Heart right ventricle (tissue), 16 donors: ENCODE results near the gene UBTD1. TPM values are rescaled to one million over a fixed set of nuclear protein-coding genes. Genes with fewer than 3 reads are reported as not detected.
A peak's percentile ranks its signal among the peaks of the same experiment; 100 is the strongest.
"Not testable (repeated sequence)": the region's sequence is repeated elsewhere in the genome, so short reads cannot be mapped to it uniquely, and the experiment has no call there.

Experiments
- ATAC-seq, 8 donors: fragments of 200-7000 bp; cut with Tn5 transposase; one replicate each; pipeline ENCODE4 v1.9.1; 2020; ENCODE audit warnings: mild to moderate bottlenecking in 8 of 8, moderate library complexity in 8 of 8, moderate number of reproducible peaks in 1 of 8
- DNase-seq, 2 donors: peaks; one replicate each; pipeline ENCODE4 v3.0.0-alpha.2; 2020
- H3K27ac ChIP-seq, 10 donors: fragments of 200-600 bp; sonication (generic) in 2 of 10; one replicate each; pipeline versions ENCODE4 v1.5.0 to v1.8.0; 2020 to 2022; ENCODE audit warnings: mild to moderate bottlenecking in 3 of 10
- H3K27me3 ChIP-seq, 7 donors: fragments of 200-600 bp; one replicate each; pipeline ENCODE4 v1.8.0; 2021 to 2022; ENCODE audit warnings: mild to moderate bottlenecking in 2 of 7
- H3K36me3 ChIP-seq, 9 donors: fragments of 200-600 bp; sonication (generic) in 1 of 9; one replicate each; pipeline versions ENCODE4 v1.5.0 to v1.8.0; 2020 to 2022; ENCODE audit warnings: mild to moderate bottlenecking in 2 of 9
- H3K4me1 ChIP-seq, 9 donors: fragments of 200-600 bp; sonication (generic) in 1 of 9; one replicate each; pipeline versions ENCODE4 v1.5.0 to v1.8.0; 2020 to 2022; ENCODE audit warnings: mild to moderate bottlenecking in 4 of 9
- H3K4me3 ChIP-seq, 10 donors: fragments of 200-600 bp; sonication (generic) in 2 of 10; one replicate each; pipeline versions ENCODE4 v1.5.0 to v1.8.0; 2020 to 2022; ENCODE audit warnings: mild to moderate bottlenecking in 7 of 10, moderate library complexity in 2 of 10
- H3K9me3 ChIP-seq, 11 donors: fragments of 200-600 bp in 10 of 11; sonication (generic) in 2 of 11; one replicate each; pipeline versions ENCODE4 v1.5.0 to v1.8.0; 2013 to 2022; ENCODE audit warnings: mild to moderate bottlenecking in 2 of 11, control low read depth in 1 of 11, moderate library complexity in 1 of 11
- WGBS, 2 donors: extraction: QIAGEN DNeasy Blood & Tissue Kit; methylation state at CpG; one replicate each; pipeline ENCODE4 v1.1.7; 2013; ENCODE audit warnings: inconsistent platforms in 1 of 2; 5-methylcytosine and 5-hydroxymethylcytosine counted together
- intact Hi-C, 10 donors: fragments of 100-400 bp; cut with DNase I; formaldehyde crosslinking; loops; one replicate each; pipeline versions ENCODE4 v1.11.1 to v1.14.2; 2022
- polyA plus RNA-seq, 2 donors: library from polyadenylated mRNA; stranded (reverse); fragments of 200-250 nt; gene quantifications; one replicate each; pipeline ENCODE4 v1.2.3, GENCODE V29; 2013
- total RNA-seq, 10 donors: library from RNA; stranded (reverse); fragmentation: NEBNext Ultra II Directional in 3 of 10; extraction: Animal tissue kit (Norgen Biotek cat#: 25700) in 3 of 10; gene quantifications; one replicate each; pipeline versions ENCODE4 v1.2.1 to v1.2.4, GENCODE V29; 2021 to 2023
- TF ChIP-seq, protein P1 (sequence below), 9 donors: fragments of 200-600 bp; sonication (generic) in 2 of 9; IDR thresholded peaks; one replicate each; pipeline versions ENCODE4 v1.5.0 to v1.8.0; 2021 to 2022; ENCODE audit warnings: antibody characterized with exemption in 9 of 9, mild to moderate bottlenecking in 5 of 9, moderate library complexity in 1 of 9
- donor health status: Arrhythmogenic right ventricular cardiomyopathy.
- donor health status: ischemic (EF 13 %, LVEDD 7.1; RV severe dilation, severe dysfunction).
- donor health status: healthy with polysubstance abuse.
- donor health status: DM: no; HTN: yes; CAD: no.
- donor health status: DM: no; HTN: no; CAD: no.
- donor health status: ischemic (EF 25% LVEDD 6.9; RV normal size, moderate dysfunction).
- donor health status: ischemic (EF 25% LVEDD 5.7; RV mildly dilated, moderate dysfunction).
- donor health status: healthy.
- donor health status: DM: yes; HTN: yes; CAD: no.
- donor health status: Ischemic cardiomyopathy.
- donor health status: ischemic (EF 35%, LVEDD 5.7; RV mildly dilated, moderate dysfunction).
- donor health status: nonischemic (EF 11% LVEDD 7.7; RV severe dilation, severe dysfunction).
- donor health status: DM: yes; HTN: yes; CAD: no.
- donor health status: PGD.
- donor health status: ischemic (EF 29% LVEDD 5.4; RV normal size, mild dysfunction).
- donor health status: nonischemic (EF 23%, LVEDD 6.1; RV moderate dilation, normal function).

The UBTD1 gene
- total and polyA plus RNA-seq, 12 donors = 13.6 to 56.0 (median 21.3) TPM

GRCh38 chr10:97575127-97575668, 76.5 kb downstream of the UBTD1 start:
- DNase-seq (no peak), ATAC-seq (peak in 1 of 8 donors; percentile 1)
- Histone ChIP-seq H3K27ac (peak overlapping the region; percentile 0 to 95 (median 85)), H3K4me1 (peaks cover 4 to 57% (median 35%) of the 10 kb centered on the region in 9 donors), H3K27me3 (no peaks in the 10 kb centered on the region), H3K36me3 (peaks cover 0 to 19% (median 6%) of the 10 kb centered on the region in 9 donors), H3K4me3 (no peak overlapping the region), H3K9me3 (no peaks in the 10 kb centered on the region)
- WGBS, 2 donors = 89 to 91% methylated on average over 6 of the region's 6 CpGs
- TF ChIP-seq, protein P1, sequence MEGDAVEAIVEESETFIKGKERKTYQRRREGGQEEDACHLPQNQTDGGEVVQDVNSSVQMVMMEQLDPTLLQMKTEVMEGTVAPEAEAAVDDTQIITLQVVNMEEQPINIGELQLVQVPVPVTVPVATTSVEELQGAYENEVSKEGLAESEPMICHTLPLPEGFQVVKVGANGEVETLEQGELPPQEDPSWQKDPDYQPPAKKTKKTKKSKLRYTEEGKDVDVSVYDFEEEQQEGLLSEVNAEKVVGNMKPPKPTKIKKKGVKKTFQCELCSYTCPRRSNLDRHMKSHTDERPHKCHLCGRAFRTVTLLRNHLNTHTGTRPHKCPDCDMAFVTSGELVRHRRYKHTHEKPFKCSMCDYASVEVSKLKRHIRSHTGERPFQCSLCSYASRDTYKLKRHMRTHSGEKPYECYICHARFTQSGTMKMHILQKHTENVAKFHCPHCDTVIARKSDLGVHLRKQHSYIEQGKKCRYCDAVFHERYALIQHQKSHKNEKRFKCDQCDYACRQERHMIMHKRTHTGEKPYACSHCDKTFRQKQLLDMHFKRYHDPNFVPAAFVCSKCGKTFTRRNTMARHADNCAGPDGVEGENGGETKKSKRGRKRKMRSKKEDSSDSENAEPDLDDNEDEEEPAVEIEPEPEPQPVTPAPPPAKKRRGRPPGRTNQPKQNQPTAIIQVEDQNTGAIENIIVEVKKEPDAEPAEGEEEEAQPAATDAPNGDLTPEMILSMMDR (IDR thresholded peaks at IDR 0.05) = no peak
- intact Hi-C loops = loop anchor here in 1 of 10 donors (2.0 kb wide), 1 partner anchor 34 kb away; no protein-coding TSS in a partner anchor

- H3K36me3 ChIP-seq, H3K27me3 ChIP-seq, intact Hi-C loops, H3K4me3 ChIP-seq, ATAC-seq, DNase-seq, H3K9me3 ChIP-seq: not testable (repeated sequence)
- Histone ChIP-seq H3K27ac (peak overlapping the region in 7 of 10 donors; percentile 1 to 95 (median 87)), H3K4me1 (peaks cover 4 to 46% (median 25%) of the 10 kb centered on the region in 9 donors)
- WGBS, 2 donors = 59 to 78% methylated on average over 5 of the region's 5 CpGs
Observed at GRCh38 chr10:97576487-97576886, 77.8 kb downstream of the UBTD1 start.

- TF ChIP-seq, protein P1 (IDR thresholded peaks at IDR 0.05) = no peak
- intact Hi-C loops = no loop called here
- ATAC-seq (no peak), DNase-seq (no peak)
- H3K4me3 ChIP-seq = no peak overlapping the region
- H3K27me3 ChIP-seq = no peaks in the 10 kb centered on the region
- H3K27ac ChIP-seq = peak overlapping the region in 3 of 10 donors; percentile 53 to 93 (median 64)
- peaks cover 1 to 33% (median 13%) of the 10 kb centered on the region in 9 donors for H3K4me1 ChIP-seq
- H3K9me3 ChIP-seq = no peaks in the 10 kb centered on the region
- 82 to 83% methylated on average over 9 of the region's 9 CpGs for WGBS, 2 donors
- H3K36me3 ChIP-seq = no peaks in the 10 kb centered on the region
Observed at GRCh38 chr10:97577701-97578100, 79.0 kb downstream of the UBTD1 start.

- WGBS, 2 donors = 74 to 80% methylated on average over 40 of the region's 40 CpGs
- TF ChIP-seq, protein P1 (IDR thresholded peaks at IDR 0.05) = no peak
- Histone ChIP-seq H3K27me3 (no peaks in the 10 kb centered on the region), H3K27ac (no peak overlapping the region), H3K4me1 (peaks cover 0 to 29% (median 8%) of the 10 kb centered on the region in 9 donors), H3K4me3 (peak overlapping the region in 2 of 10 donors; percentile 6 to 22), H3K36me3 (no peaks in the 10 kb centered on the region), H3K9me3 (no peaks in the 10 kb centered on the region)
- DNase-seq (no peak), ATAC-seq (no peak)
- intact Hi-C loops = no loop called here
Observed at GRCh38 chr10:97578171-97578844, 79.6 kb downstream of the UBTD1 start.
